HepG2 (cell line): ENCODE results near the gene C6orf136. TPM values are rescaled to one million over a fixed set of nuclear protein-coding genes. Genes with fewer than 3 reads are reported as not detected.

Experiments used
- CBX2 ChIP-seq, 2 experiments: fragments of 200-600 bp in 1 of 2; sonication (generic); formaldehyde crosslinking in 1 of 2; IDR thresholded peaks; 2 replicates each; pipeline versions ENCODE4 v1.7.0 to v1.8.1; 2018 to 2022; ENCODE audit warnings: low read depth in 2 of 2, low read length in 1 of 2, mild to moderate bottlenecking in 1 of 2, missing genetic modification reagents in 1 of 2
- ESRRA ChIP-seq: sonication (generic); formaldehyde crosslinking; IDR thresholded peaks from 2 replicates; pipeline ENCODE4 v1.5.1; 2020; ENCODE audit warnings: mild to moderate bottlenecking, low read depth, missing genetic modification reagents
- GFI1 ChIP-seq: sonication (generic); formaldehyde crosslinking; IDR thresholded peaks from 2 replicates; pipeline ENCODE4 v1.5.0; 2020; ENCODE audit warnings: missing genetic modification reagents, mild to moderate bottlenecking, borderline replicate concordance
- GTF2F1 ChIP-seq: fragments of 150-350 bp; IDR thresholded peaks from 2 replicates; pipeline ENCODE4 v1.6.1; 2014; ENCODE audit warnings: low read length
- HES4 ChIP-seq: sonication (generic); formaldehyde crosslinking; IDR thresholded peaks from 2 replicates; pipeline ENCODE4 v1.9.0; 2021; ENCODE audit warnings: mild to moderate bottlenecking, missing genetic modification reagents, borderline replicate concordance
- KMT2B ChIP-seq: IDR thresholded peaks from 2 replicates; pipeline ENCODE4 v1.6.1; 2016; ENCODE audit warnings: missing genetic modification reagents, missing compliant biosample characterization
- MIXL1 ChIP-seq: IDR thresholded peaks from 2 replicates; pipeline ENCODE4 v1.6.1; 2016
- PREB ChIP-seq: sonication (generic); formaldehyde crosslinking; IDR thresholded peaks from 2 replicates; pipeline ENCODE4 v1.4.0; 2020; ENCODE audit warnings: missing genetic modification reagents
- RAD21 ChIP-seq: fragments of 450-650 bp; formaldehyde crosslinking; IDR thresholded peaks from 2 replicates; pipeline ENCODE4 v1.5.0; 2020; ENCODE audit warnings: mild to moderate bottlenecking
- RFXANK ChIP-seq: IDR thresholded peaks from 2 replicates; pipeline ENCODE4 v1.6.1; 2016
- SIN3A ChIP-seq: IDR thresholded peaks from 2 replicates; pipeline ENCODE4 v1.6.1; 2011; ENCODE audit warnings: low read depth, mild to moderate bottlenecking, control low read depth, low read length, borderline replicate concordance
- SNRNP70 ChIP-seq: fragments of 200-400 bp; formaldehyde crosslinking; IDR thresholded peaks from 2 replicates; pipeline ENCODE4 v1.6.1; 2017; ENCODE audit warnings: mild to moderate bottlenecking, low read depth, low read length, moderate library complexity
- SPEN ChIP-seq: sonication (generic); formaldehyde crosslinking; IDR thresholded peaks from 2 replicates; pipeline ENCODE4 v1.5.1; 2020; ENCODE audit warnings: low read depth, mild to moderate bottlenecking, missing genetic modification reagents
- THAP11 ChIP-seq: IDR thresholded peaks from 2 replicates; pipeline ENCODE4 v1.6.1; 2016; ENCODE audit warnings: missing biosample characterization, missing genetic modification reagents
- THAP7 ChIP-seq: sonication (generic); formaldehyde crosslinking; IDR thresholded peaks from 2 replicates; pipeline ENCODE4 v1.8.1; 2023; ENCODE audit warnings: mild to moderate bottlenecking, missing genetic modification reagents
- ZNF296 ChIP-seq: sonication (generic); formaldehyde crosslinking; conservative IDR thresholded peaks from 2 replicates; pipeline ENCODE4 v1.5.0; 2020; ENCODE audit warnings: mild to moderate bottlenecking, missing genetic modification reagents
- ZNF329 ChIP-seq: sonication (generic); formaldehyde crosslinking; IDR thresholded peaks from 2 replicates; pipeline ENCODE4 v1.9.0; 2021; ENCODE audit warnings: low read depth, mild to moderate bottlenecking, missing genetic modification reagents
- ZNF333 ChIP-seq: sonication (generic); formaldehyde crosslinking; IDR thresholded peaks from 2 replicates; pipeline ENCODE4 v1.4.0; 2020; ENCODE audit warnings: mild to moderate bottlenecking, missing genetic modification reagents, borderline replicate concordance
- ZNF34 ChIP-seq: sonication (generic); formaldehyde crosslinking; IDR thresholded peaks from 2 replicates; pipeline ENCODE4 v1.4.0; 2020; ENCODE audit warnings: mild to moderate bottlenecking, missing genetic modification reagents, borderline replicate concordance
- ZNF44 ChIP-seq: sonication (generic); formaldehyde crosslinking; IDR thresholded peaks from 2 replicates; pipeline ENCODE4 v1.5.1; 2020; ENCODE audit warnings: mild to moderate bottlenecking, missing genetic modification reagents
- ZNF501 ChIP-seq: sonication (generic); formaldehyde crosslinking; IDR thresholded peaks from 2 replicates; pipeline ENCODE4 v1.5.1; 2020; ENCODE audit warnings: mild to moderate bottlenecking, moderate library complexity, missing genetic modification reagents
- ZNF572 ChIP-seq: sonication (generic); formaldehyde crosslinking; IDR thresholded peaks from 2 replicates; pipeline ENCODE4 v1.5.1; 2020; ENCODE audit warnings: mild to moderate bottlenecking, missing genetic modification reagents
- ZNF709 ChIP-seq: sonication (generic); formaldehyde crosslinking; IDR thresholded peaks from 2 replicates; pipeline ENCODE4 v1.5.0; 2020; ENCODE audit warnings: mild to moderate bottlenecking, missing genetic modification reagents
- polyA plus RNA-seq, 8 experiments: library from polyadenylated mRNA; depleted of rRNA in 3 of 8; stranded (reverse) in 7 of 8; unstranded in 1 of 8; fragments of >200 nt; fragmentation: Illumina TruSeq in 4 of 8; extraction: Trizol in 4 of 8; gene quantifications; 2 replicates each; pipeline versions ENCODE4 v1.2.1 to v1.2.3, GENCODE V29; 2011 to 2016; ENCODE audit warnings: low read depth in 4 of 8, missing spikeins in 1 of 8, mixed read lengths in 1 of 8; ENCODE audit not compliant: insufficient read depth in 1 of 8
- total RNA-seq, 5 experiments: library from RNA; depleted of rRNA; stranded (reverse); fragments of >200 nt; fragmentation: Illumina TruSeq; extraction: Trizol; gene quantifications; 2 replicates each; pipeline ENCODE4 v1.2.3, GENCODE V29; 2016; ENCODE audit warnings: low read depth in 1 of 5
- TF ChIP-seq, protein P1 (sequence below): sonication (generic); formaldehyde crosslinking; IDR thresholded peaks from 2 replicates; pipeline ENCODE4 v1.4.0; 2020; ENCODE audit warnings: missing genetic modification reagents, mild to moderate bottlenecking, borderline replicate concordance
- TF ChIP-seq, protein P2 (sequence below): sonication (generic); formaldehyde crosslinking; IDR thresholded peaks from 2 replicates; pipeline ENCODE4 v1.8.0; 2023; ENCODE audit warnings: mild to moderate bottlenecking, missing genetic modification reagents

The C6orf136 gene
- total and polyA plus RNA-seq, 2 of the 13 experiments (the other 11 are each of a cell fraction or from before 2014, with no cell fraction given), result 12.0 to 26.2 TPM

DNA sequence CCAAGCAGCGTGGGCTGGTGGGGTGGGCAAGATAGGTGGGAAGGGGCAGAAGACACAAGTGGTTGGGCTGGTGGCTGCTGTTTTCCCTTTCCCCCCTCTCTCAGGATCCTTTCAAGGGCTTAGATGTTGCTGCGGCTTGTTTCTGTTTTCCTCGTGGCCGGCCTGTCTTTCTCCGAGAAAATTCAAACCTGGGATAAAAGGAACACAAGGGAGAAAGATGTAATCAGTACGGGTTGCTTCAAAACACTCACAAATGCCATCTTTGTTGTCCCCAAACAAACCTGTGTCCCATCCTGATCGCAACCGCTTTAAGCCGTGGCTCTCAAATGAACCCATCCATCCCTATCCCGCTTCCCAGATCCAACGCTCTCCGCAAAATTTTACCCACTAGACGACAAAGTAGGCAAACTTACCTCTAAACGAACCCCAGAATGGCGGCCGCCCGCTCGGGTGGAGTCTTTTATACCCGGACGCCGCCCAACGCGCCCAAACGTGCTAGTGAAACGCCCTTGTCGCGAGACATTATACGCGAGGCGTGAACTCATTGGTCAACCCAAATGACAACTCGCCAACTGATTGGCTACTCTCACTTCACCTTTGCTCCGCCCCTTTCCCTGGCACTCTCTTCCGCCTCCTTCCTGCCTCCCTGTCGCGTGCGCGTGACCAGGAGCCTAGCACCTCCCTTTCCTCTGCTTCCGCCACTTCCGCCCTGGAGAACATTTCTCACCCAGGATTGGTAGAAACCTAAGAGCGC, 29.9 kb upstream of the C6orf136 start, which contains the start of gene PPP1R10 (continued):
- TF ChIP-seq THAP11, result peak; percentile 93
- no peak for TF ChIP-seq ZNF333 (CRISPR knock-in tag)
- no peak for TF ChIP-seq ZNF329 (CRISPR knock-in tag)
- no peak for TF ChIP-seq ZNF572 (CRISPR knock-in tag)
- peak; percentile 97 for TF ChIP-seq GTF2F1
- peak; percentile 85; the same call in 1 of the 2 replicates for TF ChIP-seq ZNF501 (CRISPR knock-in tag)
- TF ChIP-seq PREB (CRISPR knock-in tag), result no peak
- TF ChIP-seq ESRRA (CRISPR knock-in tag), result peak; percentile 25
- peak; percentile 37; the same call in 1 of the 2 replicates for TF ChIP-seq ZNF44 (CRISPR knock-in tag)
- TF ChIP-seq SNRNP70, result no peak
- TF ChIP-seq CBX2 (IDR thresholded peaks at IDR 0.05; ENCODE audit: low read depth, low read length), result no peak
- TF ChIP-seq CBX2 (CRISPR knock-in tag; IDR thresholded peaks at IDR 0.05; ENCODE audit: low read depth), result no peak
- TF ChIP-seq, protein P1, sequence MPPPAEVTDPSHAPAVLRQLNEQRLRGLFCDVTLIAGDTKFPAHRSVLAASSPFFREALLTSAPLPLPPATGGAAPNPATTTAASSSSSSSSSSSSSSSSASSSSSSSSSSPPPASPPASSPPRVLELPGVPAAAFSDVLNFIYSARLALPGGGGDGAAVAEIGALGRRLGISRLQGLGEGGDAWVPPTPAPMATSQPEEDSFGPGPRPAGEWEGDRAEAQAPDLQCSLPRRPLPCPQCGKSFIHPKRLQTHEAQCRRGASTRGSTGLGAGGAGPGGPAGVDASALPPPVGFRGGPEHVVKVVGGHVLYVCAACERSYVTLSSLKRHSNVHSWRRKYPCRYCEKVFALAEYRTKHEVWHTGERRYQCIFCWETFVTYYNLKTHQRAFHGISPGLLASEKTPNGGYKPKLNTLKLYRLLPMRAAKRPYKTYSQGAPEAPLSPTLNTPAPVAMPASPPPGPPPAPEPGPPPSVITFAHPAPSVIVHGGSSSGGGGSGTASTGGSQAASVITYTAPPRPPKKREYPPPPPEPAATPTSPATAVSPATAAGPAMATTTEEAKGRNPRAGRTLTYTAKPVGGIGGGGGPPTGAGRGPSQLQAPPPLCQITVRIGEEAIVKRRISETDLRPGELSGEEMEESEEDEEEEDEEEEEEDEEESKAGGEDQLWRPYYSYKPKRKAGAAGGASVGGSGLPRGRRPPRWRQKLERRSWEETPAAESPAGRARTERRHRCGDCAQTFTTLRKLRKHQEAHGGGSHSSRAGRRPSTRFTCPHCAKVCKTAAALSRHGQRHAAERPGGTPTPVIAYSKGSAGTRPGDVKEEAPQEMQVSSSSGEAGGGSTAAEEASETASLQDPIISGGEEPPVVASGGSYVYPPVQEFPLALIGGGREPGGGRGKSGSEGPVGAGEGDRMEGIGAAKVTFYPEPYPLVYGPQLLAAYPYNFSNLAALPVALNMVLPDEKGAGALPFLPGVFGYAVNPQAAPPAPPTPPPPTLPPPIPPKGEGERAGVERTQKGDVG, result no peak
- TF ChIP-seq KMT2B, result 0 out of 2 replicates have a peak, but pooled peaks have one; percentile 28
- TF ChIP-seq GFI1 (CRISPR knock-in tag), result no peak; the same call in 1 of the 2 replicates
- TF ChIP-seq HES4 (CRISPR knock-in tag), result no peak
- peak; percentile 95 for TF ChIP-seq SIN3A
- TF ChIP-seq ZNF296 (CRISPR knock-in tag), result 0 out of 2 replicates have a peak, but pooled peaks have one; percentile 46
- peak; percentile 91; the same call in 1 of the 2 replicates for TF ChIP-seq SPEN (CRISPR knock-in tag)
- TF ChIP-seq, protein P2, sequence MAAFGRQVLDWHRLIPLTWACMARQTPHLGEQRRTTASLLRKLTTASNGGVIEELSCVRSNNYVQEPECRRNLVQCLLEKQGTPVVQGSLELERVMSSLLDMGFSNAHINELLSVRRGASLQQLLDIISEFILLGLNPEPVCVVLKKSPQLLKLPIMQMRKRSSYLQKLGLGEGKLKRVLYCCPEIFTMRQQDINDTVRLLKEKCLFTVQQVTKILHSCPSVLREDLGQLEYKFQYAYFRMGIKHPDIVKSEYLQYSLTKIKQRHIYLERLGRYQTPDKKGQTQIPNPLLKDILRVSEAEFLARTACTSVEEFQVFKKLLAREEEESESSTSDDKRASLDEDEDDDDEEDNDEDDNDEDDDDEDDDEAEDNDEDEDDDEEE (CRISPR knock-in tag), result no peak
- no peak for TF ChIP-seq ZNF709 (CRISPR knock-in tag)
- no peak; the same call in 1 of the 2 replicates for TF ChIP-seq RAD21 (CRISPR knock-in tag)
- TF ChIP-seq RFXANK (CRISPR knock-in tag), result peak; percentile 42; the same call in 1 of the 2 replicates
- TF ChIP-seq THAP7 (CRISPR knock-in tag), result no peak
- no peak for TF ChIP-seq ZNF34 (CRISPR knock-in tag)
- TF ChIP-seq MIXL1, result peak; percentile 30; the same call in 1 of the 2 replicates
